Osteocyte (in vitro differentiated cells): ENCODE measurements around the gene SHOC1. TPM values are rescaled to one million over a fixed set of nuclear protein-coding genes. Genes with fewer than 3 reads are reported as not detected.
"Not testable (repeated sequence)": the region's sequence is repeated elsewhere in the genome, so short reads cannot be mapped to it uniquely, and the experiment has no call there.

Source experiments
- DNase-seq: peaks from one replicate; pipeline ENCODE4 v3.0.0; 2021; ENCODE audit warnings: mixed read lengths; ENCODE audit not compliant: unreplicated experiment; ENCODE audit errors: extremely low spot score
- H3K27ac Mint-ChIP-seq: one replicate; pipeline ENCODE4 v1.8.0; 2021; ENCODE audit warnings: mild to moderate bottlenecking, mixed read lengths; ENCODE audit not compliant: unreplicated experiment
- H3K27me3 Mint-ChIP-seq: one replicate; pipeline ENCODE4 v1.8.0; 2021; ENCODE audit warnings: mixed read lengths; ENCODE audit not compliant: unreplicated experiment
- H3K36me3 Mint-ChIP-seq: one replicate; pipeline ENCODE4 v1.8.0; 2021; ENCODE audit warnings: mixed read lengths; ENCODE audit not compliant: unreplicated experiment
- H3K4me1 Mint-ChIP-seq: one replicate; pipeline ENCODE4 v1.8.0; 2021; ENCODE audit warnings: mixed read lengths; ENCODE audit not compliant: unreplicated experiment
- H3K4me3 Mint-ChIP-seq: one replicate; pipeline ENCODE4 v1.8.0; 2021; ENCODE audit warnings: mild to moderate bottlenecking, moderate library complexity, mixed read lengths; ENCODE audit not compliant: unreplicated experiment
- H3K9me3 Mint-ChIP-seq: one replicate; pipeline ENCODE4 v1.8.0; 2021; ENCODE audit warnings: mixed read lengths; ENCODE audit not compliant: unreplicated experiment
- CTCF ChIP-seq: fragments of 200-600 bp; sonication (generic); IDR thresholded peaks from 2 replicates; pipeline ENCODE4 v1.5.0; 2021; ENCODE audit warnings: antibody characterized with exemption, mild to moderate bottlenecking, moderate library complexity
- total RNA-seq: library from RNA; stranded (reverse); gene quantifications from 2 replicates; pipeline ENCODE4 v1.2.1, GENCODE V29; 2021

SHOC1 gene
- total RNA-seq, 1 donor from 2014 or later = not detected

GRCh38 chr9:111815285-111816070 is 20.7 kb upstream of the SHOC1 start:
- H3K4me1 Mint-ChIP-seq = peaks cover 9% of the 10 kb centered on the region
- no peaks in the 10 kb centered on the region for H3K27me3 Mint-ChIP-seq
- no peaks in the 10 kb centered on the region for H3K9me3 Mint-ChIP-seq
- DNase-seq = no peak
- H3K36me3 Mint-ChIP-seq = no peaks in the 10 kb centered on the region
- no peak overlapping the region for H3K4me3 Mint-ChIP-seq
- H3K27ac Mint-ChIP-seq = no peak overlapping the region
- no peak for TF ChIP-seq CTCF

GRCh38 chr9:111812337-111812736 is 17.6 kb upstream of the SHOC1 start:
- H3K36me3 Mint-ChIP-seq = peaks cover 3% of the 10 kb centered on the region
- H3K4me1 Mint-ChIP-seq = peaks cover 9% of the 10 kb centered on the region
- no peak for TF ChIP-seq CTCF
- H3K27me3 Mint-ChIP-seq = no peaks in the 10 kb centered on the region
- H3K27ac Mint-ChIP-seq = no peak overlapping the region
- no peak for DNase-seq
- H3K9me3 Mint-ChIP-seq = no peaks in the 10 kb centered on the region
- H3K4me3 Mint-ChIP-seq = no peak overlapping the region

- no peak overlapping the region for H3K27ac Mint-ChIP-seq
- H3K27me3 Mint-ChIP-seq = no peaks in the 10 kb centered on the region
These were observed 16.2 kb upstream of the SHOC1 start for GRCh38 chr9:111810908-111811307.

GRCh38 chr9:111810415-111810814 is 15.7 kb upstream of the SHOC1 start:
- peaks cover 15% of the 10 kb centered on the region for H3K4me1 Mint-ChIP-seq
- not testable (repeated sequence) for H3K27me3 Mint-ChIP-seq, DNase-seq

More at GRCh38 chr9:111810908-111811307, 16.2 kb upstream of the SHOC1 start:
- peaks cover 14% of the 10 kb centered on the region for H3K4me1 Mint-ChIP-seq
- no peak for TF ChIP-seq CTCF
- no peak overlapping the region for H3K4me3 Mint-ChIP-seq
- no peaks in the 10 kb centered on the region for H3K9me3 Mint-ChIP-seq
- peaks cover 3% of the 10 kb centered on the region for H3K36me3 Mint-ChIP-seq
- DNase-seq = no peak

GRCh38 chr9:111807197-111807596 is 12.5 kb upstream of the SHOC1 start:
- no peak for TF ChIP-seq CTCF
- Mint-ChIP-seq H3K27me3 (no peaks in the 10 kb centered on the region), H3K4me3 (no peak overlapping the region), H3K9me3 (no peaks in the 10 kb centered on the region), H3K36me3 (peaks cover 3% of the 10 kb centered on the region), H3K4me1 (peaks cover 13% of the 10 kb centered on the region), H3K27ac (no peak overlapping the region)
- no peak for DNase-seq

More at GRCh38 chr9:111810415-111810814, 15.7 kb upstream of the SHOC1 start:
- not testable (repeated sequence) for H3K36me3 Mint-ChIP-seq, H3K27ac Mint-ChIP-seq, H3K4me3 Mint-ChIP-seq, H3K9me3 Mint-ChIP-seq
